Right lung (tissue), 5 donors: ENCODE results near the gene CACNA2D1. TPM values are rescaled to one million over a fixed set of nuclear protein-coding genes. Genes with fewer than 3 reads are reported as not detected.

ENCODE experiments used
- DNase-seq, 2 donors: peaks; one replicate each; pipeline ENCODE4 v3.0.0-alpha.2; 2013
- polyA plus RNA-seq, 5 donors: library from polyadenylated mRNA; unstranded; fragments of 120-200 nt; gene quantifications; one replicate each; pipeline versions ENCODE4 v1.2.1 to v1.2.3, GENCODE V29; 2013; ENCODE audit warnings: inconsistent platforms in 1 of 5, low replicate concordance in 1 of 5; ENCODE audit not compliant: insufficient read length in 5 of 5, insufficient read depth in 1 of 5

The CACNA2D1 gene
- polyA plus RNA-seq, 5 donors, result 12.2 to 21.3 (median 18.6) TPM

DNA sequence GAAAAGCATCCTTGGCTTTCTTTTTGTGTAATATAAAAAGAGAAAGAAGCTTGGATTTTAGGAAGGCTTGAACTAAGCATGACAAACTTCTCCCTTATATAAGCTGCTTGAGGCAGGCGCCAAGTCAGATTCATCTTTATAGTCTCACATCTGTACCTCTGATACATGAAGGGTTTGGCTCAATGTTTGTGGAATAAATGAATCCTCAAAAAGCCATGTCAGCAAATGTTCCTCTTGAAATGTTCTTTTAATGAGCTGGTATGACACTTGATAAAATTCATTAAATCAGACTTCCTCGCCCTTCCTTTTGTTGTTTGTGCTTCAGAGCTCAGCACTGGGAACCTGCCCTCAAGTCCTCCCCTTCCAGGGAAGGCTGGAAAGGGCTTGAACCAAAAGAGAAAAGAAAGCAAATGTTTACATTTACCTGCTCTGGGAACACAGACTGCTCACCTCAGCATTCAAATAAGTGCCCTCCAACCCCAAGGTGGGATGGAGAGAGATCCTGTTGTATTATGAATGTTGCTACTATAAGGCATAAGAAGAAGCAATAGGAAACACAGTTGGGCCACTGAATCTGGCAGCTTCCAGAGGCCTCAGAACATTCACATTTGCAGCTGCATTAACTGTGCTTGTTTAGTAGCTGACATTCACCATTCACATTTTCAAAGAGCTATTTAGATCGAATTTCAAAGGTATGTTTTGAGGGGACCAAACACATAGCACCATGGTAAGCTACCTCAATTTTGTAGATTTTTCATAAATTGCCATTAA is 212.6 kb downstream of the CACNA2D1 start:
- no peak for DNase-seq

- no peak for DNase-seq
These were observed 214.4 kb downstream of the CACNA2D1 start for GRCh38 chr7:82229164-82229563.

GRCh38 chr7:82226191-82226590 is 217.4 kb downstream of the CACNA2D1 start:
- no peak for DNase-seq

GRCh38 chr7:82224529-82224928 is 219.0 kb downstream of the CACNA2D1 start:
- no peak for DNase-seq

DNA sequence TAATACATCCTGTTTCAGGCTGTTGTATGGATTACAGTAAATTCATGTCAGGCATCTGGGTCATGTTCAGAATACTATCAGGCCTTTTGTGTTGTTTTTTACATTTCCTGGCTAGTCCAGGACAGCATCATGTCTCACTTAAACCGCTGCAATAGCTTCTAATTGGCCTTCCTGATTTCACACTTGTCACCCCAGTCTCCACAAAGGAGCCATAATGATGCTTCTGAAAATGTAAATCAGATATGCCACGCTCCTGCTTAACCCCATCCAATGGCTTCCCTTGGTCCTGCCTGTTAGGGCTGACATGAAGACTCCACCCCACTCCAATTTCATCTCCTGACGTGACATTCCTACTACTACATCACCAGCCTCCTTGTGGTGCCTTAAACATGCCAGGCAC is 220.0 kb downstream of the CACNA2D1 start:
- DNase-seq, result no peak

DNA sequence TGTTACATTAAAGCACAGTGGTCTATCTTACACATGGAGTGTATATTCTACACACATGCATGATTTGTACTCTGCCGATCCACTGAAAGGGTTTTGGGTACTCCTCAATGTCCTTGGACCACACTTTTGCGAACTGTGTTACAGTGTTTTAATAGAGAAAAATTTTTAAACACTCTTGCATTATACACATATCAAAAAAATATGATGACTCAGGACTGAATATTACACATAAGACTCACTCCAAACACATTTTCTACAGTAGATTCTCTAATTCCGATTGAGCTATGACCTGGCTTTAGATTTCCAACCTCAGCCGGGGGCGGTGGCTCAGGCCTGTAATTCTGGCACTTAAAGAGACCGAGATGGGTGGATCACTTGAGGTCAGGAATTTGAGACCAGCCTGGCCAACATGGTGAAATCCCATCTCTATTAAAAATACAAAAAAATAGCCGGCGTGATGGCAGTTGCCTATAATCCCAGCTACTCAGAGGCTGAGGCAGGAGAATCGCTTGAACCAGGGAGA is 222.4 kb downstream of the CACNA2D1 start:
- no peak for DNase-seq

- DNase-seq, result no peak
These were observed 231.1 kb downstream of the CACNA2D1 start for GRCh38 chr7:82212466-82212865.

- DNase-seq, result no peak
These were observed 232.2 kb downstream of the CACNA2D1 start for GRCh38 chr7:82211333-82211732.

DNA sequence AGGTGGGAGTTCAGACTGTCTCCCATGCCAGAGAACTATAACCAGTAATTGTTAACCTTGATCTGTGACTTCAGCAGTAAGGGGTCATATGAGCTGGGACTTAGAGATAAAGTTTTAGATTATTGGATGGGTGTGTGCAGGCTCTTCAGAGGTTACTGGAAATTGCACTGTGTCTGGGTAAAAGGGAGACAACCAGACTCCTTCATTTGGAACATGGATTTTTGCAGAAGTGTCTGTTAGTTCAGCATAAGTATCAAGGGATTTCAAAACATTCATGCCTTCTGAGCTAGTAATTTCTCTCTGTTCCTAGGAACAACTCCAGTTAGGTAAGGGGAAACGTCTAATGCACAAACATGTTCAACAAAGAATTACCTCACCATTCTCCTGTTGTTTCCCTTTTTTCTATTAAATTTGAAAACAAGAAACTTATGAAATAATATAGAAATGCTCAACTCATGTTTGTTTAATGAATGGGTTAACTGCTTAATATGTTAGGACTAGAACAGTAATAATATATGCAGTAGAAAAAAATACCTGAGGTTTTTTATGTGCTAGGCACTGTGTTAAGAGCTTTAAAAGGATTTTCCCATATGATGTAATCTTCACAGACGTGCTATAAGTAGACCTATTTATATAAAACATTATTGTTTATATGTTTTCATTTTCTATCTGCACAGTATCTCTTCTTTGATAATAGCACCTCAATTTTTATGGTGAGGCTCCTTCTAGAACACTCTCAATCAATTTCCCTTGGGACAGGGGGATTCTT is 233.0 kb downstream of the CACNA2D1 start:
- no peak for DNase-seq

DNA sequence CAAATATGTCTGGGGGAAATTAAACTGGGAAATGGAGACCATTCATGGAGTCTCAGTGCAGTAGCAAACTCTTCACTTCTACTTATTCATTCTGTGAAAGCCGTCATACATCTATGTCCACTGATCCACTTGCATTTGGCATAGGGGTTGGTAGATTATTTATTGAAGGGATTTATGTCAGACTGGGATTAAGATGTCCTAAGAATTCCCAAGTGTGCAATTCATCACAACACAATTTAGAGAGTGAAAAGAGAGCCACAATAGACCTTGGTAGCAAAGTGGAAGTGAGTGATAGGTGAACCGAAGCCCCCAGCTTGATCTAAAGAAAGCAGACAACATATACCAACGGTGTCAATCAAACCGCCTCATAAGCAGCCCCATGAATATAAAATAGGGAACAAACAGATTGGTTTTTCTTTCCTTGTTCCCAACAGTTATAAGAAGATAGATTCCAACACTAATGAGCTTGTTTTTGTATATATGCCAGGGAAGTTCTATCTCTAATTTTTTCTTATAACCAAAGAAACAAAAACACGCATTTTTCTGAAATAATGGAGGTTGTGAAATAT is 234.3 kb downstream of the CACNA2D1 start:
- no peak for DNase-seq

DNA sequence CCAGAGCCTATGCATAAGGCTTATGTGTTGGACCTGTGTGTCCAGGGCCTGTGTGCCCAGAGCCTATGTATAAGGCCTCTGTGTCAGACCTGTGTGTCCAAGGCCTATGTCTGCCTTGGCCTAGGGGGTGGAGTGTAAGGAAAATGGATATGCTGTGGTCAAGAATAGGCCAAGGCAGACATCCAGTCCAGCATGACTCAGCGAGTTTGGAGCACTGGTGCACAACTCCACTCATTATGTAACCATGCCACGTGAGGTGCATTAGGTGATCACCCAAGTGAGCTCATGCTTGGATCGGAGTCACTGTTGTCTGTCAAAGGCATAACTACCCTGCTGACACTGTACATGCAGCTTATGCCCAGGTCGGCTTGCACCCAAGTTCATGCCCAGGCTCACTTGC is 238.9 kb downstream of the CACNA2D1 start:
- no peak for DNase-seq

DNA sequence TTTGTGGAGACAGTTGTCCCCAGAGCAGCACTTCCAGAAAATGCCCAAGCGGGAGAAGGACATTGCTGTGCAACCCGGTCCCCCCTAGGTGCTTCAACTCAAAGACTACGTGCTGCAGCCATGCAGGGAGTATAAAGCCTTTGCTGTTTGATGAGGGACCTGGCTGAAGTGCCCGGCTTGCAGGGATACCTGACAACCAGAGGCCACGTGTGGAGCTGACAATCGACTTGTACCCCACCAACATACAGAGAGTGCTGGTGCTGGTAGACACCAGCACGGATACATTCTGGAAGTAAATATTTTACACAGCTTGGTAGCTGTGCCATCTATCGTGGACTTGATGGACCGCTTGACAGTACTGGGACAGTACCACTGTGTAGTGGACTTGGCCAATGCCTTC is 240.6 kb downstream of the CACNA2D1 start:
- no peak for DNase-seq

DNA sequence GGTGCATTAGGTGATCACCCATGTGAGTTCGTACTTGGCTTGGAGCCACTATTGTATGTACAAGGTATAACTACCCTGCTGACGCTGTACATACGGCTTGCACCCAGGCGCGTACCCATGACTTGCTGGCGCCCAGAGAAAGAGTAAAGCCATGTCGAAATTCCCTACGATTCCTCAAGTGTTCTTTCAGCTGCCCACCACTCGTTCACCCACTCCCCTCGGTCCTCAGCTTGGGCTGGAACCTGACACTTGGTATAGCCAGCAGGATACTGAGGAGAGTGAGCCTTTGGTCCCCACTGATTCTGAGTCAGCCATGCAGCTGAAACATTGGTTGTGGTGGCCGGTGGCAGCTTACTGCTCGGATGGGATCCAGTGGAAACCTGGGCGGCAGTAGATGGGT is 241.5 kb downstream of the CACNA2D1 start:
- no peak for DNase-seq

- no peak for DNase-seq
These were observed 243.0 kb downstream of the CACNA2D1 start for GRCh38 chr7:82200601-82201000.

- no peak for DNase-seq
These were observed 249.4 kb downstream of the CACNA2D1 start for GRCh38 chr7:82194016-82194643.

GRCh38 chr7:82188636-82189035 is 254.9 kb downstream of the CACNA2D1 start:
- no peak for DNase-seq

DNA sequence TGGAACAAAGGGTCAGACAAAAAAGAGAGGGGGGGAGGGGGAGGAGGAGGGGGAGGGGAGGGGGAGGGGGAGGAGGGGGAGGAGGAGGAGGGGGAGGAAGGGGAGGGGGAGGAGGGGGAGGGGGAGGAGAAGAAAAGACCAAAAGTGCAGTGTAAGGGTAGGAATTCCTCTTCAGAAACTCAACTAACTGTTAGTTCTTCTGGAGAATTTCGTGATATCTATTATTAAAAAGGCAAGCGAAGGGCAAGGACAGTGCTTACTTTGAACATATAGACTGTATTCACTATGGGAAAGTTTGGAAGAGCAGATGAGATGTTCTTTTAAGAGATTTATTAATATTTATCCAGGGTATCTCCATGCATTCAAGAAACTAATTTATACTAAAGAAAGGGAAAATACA is 258.1 kb downstream of the CACNA2D1 start:
- DNase-seq, result no peak

- DNase-seq, result no peak
These were observed 259.9 kb downstream of the CACNA2D1 start for GRCh38 chr7:82183634-82184033.

- DNase-seq, result no peak
These were observed 264.3 kb downstream of the CACNA2D1 start for GRCh38 chr7:82179311-82179710.

GRCh38 chr7:82175319-82175718 is 268.3 kb downstream of the CACNA2D1 start:
- DNase-seq, result no peak

- DNase-seq, result no peak
These were observed 270.1 kb downstream of the CACNA2D1 start for GRCh38 chr7:82173400-82174021.

DNA sequence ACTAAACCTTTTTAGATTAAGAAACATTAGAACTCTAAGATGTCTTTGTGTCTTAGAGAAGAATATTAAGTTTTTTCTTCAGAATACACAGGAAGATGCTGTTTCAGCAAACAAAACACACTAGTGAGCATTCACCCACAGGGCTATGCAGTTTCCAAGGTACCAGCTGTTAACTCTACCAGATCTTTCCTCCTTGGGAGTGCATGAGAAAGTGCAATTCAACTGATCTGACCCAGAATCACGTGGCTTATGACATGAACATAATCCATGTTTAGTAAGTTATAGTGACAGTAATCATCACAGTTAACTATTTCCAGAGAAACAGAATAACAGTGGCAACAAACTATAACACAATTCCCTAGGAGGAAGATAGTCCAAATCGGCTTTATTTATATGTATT is 270.7 kb downstream of the CACNA2D1 start:
- no peak for DNase-seq
